GM12875 (cell line): ENCODE data around the gene PAPPA.

Experiments
- H3K4me3 ChIP-seq: one replicate; pipeline ENCODE4 v1.5.1; 2011; ENCODE audit warnings: low read depth, low read length, control low read depth
- CTCF ChIP-seq: IDR thresholded peaks from 2 replicates; pipeline ENCODE4 v1.5.1; 2011; ENCODE audit warnings: low read depth, mild to moderate bottlenecking, control low read depth, inconsistent platforms, low read length, moderate library complexity, borderline replicate concordance; ENCODE audit not compliant: insufficient read depth

PAPPA gene

GRCh38 chr9:116153765-116154333 lies at the start of gene PAPPA:
PAPPA (plus strand) TSS chr9:116153791; CDS start chr9:116154173, 382 bp downstream.
- no peak for TF ChIP-seq CTCF
- no peak within 1 kb of the TSS for H3K4me3 ChIP-seq

DNA sequence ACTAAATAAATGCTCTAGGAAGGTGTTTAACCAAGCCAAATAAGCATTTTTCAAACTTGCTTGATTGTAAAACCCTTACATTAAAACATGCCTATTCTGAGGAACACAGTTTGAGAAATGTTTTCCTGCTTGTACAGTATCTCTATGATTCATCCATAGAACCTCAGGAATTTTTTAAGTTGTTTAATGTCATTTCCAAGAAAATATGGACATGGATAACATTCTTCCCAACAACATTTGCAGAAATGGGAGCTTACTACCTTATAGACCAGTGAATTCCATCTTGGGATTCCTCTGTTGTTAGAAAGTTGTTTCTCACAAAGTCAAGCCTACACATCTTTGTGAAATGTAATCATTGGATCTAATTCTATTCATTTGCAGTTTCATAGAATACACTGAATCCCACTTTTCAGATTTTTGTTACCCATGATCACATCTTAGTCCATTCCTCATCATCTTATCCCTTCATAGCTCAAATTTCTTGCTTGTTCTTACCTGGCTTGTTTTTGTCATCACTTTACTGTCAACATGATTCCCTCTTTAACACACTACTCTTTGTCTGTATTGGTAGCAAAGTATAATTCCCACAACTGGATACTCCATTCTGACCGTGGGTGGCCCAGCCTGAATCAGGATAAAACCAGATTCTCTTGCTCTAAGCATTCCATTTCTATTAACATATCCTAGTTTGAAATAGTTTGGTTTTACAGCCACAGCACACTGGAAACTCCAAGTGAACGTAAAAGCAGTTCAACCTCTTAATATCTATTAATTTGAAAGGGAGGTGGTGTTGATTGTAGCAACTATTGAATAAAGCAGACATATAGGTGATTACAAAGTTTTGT lies 49.4 kb upstream of the PAPPA start:
- no peak overlapping the region for H3K4me3 ChIP-seq
- TF ChIP-seq CTCF, result no peak

GRCh38 chr9:116112236-116112635 lies 41.4 kb upstream of the PAPPA start:
- no peak overlapping the region for H3K4me3 ChIP-seq
- no peak for TF ChIP-seq CTCF

DNA sequence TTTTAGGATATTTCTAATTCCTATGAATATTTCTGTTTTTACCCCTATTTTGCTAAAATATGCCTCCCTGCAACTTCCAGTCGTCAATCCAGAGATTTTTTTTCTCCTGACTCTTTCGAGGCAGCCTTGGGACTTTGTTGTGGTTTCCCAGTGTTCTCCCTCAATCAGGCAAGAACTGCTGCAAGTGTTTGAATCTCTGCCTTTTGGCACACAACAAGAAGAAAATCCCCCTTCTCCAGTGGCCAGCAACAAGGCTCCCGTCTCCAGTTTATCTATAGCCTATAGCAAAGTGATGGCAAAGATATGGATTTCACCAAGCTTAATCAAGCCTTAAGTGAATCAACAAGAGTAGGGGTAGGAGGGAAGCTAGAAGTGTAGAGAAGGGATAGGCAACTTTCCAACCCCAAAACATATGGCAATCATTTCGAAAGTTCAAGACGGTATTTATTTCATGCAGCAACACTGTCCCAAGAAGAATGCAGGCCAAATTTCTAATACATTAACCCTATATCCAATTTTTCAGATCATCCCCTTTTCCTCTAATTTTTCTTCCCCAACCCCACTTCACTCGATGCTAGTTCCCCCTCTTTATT lies 37.7 kb upstream of the PAPPA start:
- no peak overlapping the region for H3K4me3 ChIP-seq
- no peak for TF ChIP-seq CTCF

DNA sequence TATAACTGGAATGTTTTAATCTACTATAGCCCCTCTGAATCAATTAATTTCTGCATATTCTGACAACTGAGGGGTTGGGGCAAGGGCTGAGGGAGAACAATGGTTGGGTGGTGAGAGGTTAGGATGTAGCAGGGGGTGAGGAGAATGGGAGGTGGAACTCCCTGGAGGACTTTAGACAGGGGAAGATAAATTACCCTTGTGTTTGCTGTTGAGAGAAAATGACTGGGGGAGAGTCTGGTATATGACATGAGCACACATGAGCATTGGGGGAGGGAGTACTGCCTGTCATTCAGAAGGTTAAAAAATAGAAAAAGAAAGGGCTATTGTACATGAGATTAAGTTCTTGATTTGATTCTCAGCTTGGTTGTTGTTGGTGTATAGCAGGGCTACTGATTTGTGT lies 37.2 kb upstream of the PAPPA start:
- H3K4me3 ChIP-seq, result no peak overlapping the region
- no peak for TF ChIP-seq CTCF

DNA sequence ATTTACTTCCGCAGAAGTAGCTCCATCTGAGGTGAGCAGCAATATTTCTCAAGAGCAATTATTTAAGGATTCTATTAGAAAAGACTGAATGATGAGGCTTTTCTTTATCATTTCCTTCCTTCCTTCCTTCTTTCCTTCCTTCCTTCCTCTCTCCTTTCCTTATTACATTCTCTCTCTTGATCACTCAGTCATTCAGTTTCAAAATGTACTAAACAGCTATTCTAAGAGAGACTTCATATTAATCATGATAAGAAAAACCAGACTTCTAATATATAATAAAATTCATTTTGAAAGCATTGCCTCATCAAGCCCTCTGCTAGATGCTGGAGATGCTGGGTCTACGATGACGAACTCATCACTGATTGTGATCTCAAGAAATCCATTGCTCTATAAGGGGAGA lies 30.4 kb upstream of the PAPPA start:
- no peak for TF ChIP-seq CTCF
- H3K4me3 ChIP-seq, result no peak overlapping the region
